ENCODE data around the gene TBL1XR1. TPM values are rescaled to one million over a fixed set of nuclear protein-coding genes. Genes with fewer than 3 reads are reported as not detected.

Gene TBL1XR1
- total RNA-seq, 2 donors from 2014 or later: 202 to 226 TPM

DNA sequence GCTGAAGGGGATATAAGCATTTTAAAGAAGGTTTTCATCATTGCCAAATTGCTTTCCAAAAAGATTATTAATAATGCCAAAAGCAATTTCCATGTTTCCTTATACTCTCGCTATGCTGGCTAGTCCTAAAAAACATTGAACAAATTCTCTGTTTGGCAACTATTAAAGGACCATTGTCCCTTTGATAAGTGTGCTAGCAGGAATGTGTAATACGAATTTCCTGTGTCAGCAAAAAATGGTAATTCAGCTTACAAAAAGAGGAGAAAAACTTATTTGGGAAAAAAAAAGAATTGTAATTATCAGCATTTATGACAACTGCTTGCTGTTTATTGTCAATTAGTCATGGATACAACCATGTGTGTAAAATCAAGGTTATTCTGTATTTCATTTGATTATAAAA, 138.6 kb downstream of the TBL1XR1 start:
- Histone ChIP-seq H3K27ac (no peak overlapping the region), H3K4me3 (no peak overlapping the region), H3K36me3 (no peaks in the 10 kb centered on the region), H3K27me3 (no peaks in the 10 kb centered on the region), H3K4me1 (no peaks in the 10 kb centered on the region), H3K9me3 (no peaks in the 10 kb centered on the region), H3K9ac (ENCODE audit: low read depth in 2 of 2, low read length in 2 of 2) (no peak overlapping the region)
- TF ChIP-seq, protein P1, sequence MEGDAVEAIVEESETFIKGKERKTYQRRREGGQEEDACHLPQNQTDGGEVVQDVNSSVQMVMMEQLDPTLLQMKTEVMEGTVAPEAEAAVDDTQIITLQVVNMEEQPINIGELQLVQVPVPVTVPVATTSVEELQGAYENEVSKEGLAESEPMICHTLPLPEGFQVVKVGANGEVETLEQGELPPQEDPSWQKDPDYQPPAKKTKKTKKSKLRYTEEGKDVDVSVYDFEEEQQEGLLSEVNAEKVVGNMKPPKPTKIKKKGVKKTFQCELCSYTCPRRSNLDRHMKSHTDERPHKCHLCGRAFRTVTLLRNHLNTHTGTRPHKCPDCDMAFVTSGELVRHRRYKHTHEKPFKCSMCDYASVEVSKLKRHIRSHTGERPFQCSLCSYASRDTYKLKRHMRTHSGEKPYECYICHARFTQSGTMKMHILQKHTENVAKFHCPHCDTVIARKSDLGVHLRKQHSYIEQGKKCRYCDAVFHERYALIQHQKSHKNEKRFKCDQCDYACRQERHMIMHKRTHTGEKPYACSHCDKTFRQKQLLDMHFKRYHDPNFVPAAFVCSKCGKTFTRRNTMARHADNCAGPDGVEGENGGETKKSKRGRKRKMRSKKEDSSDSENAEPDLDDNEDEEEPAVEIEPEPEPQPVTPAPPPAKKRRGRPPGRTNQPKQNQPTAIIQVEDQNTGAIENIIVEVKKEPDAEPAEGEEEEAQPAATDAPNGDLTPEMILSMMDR (IDR thresholded peaks at IDR 0.05): no peak
- DNase-seq: no peak
- intact Hi-C loops (cut with DNase I): loop anchor here (10.0 kb wide), 2 partner anchors 306 to 716 kb away; no protein-coding TSS in a partner anchor

DNA sequence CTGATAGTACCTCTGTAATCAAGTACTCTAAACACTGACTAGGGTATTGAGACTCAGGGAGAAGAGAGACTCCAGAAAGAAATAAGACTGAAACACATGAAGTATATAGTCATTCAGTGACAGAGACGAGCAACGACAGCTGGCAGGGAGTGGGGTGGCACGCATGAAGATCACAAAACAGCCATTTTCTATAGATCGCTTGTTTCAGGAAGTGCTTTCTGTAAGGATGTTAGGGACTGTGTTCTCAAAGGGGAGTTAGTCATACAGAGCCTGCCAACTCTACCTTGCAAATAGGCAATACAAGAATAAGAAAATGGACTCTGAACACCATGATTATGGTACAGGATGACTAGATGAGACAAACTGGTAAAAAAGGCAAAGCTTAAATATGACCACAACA, 139.5 kb downstream of the TBL1XR1 start:
- no peak overlapping the region for H3K27ac ChIP-seq
- no peaks in the 10 kb centered on the region for H3K9me3 ChIP-seq
- no peaks in the 10 kb centered on the region for H3K36me3 ChIP-seq
- H3K27me3 ChIP-seq: no peaks in the 10 kb centered on the region
- no peaks in the 10 kb centered on the region for H3K4me1 ChIP-seq
- no peak overlapping the region for H3K4me3 ChIP-seq
- TF ChIP-seq, protein P1 (IDR thresholded peaks at IDR 0.05): no peak
- intact Hi-C loops (cut with DNase I): loop anchor here (10.0 kb wide), 2 partner anchors 307 to 717 kb away; no protein-coding TSS in a partner anchor
- no peak overlapping the region for H3K9ac ChIP-seq (ENCODE audit: low read depth in 2 of 2, low read length in 2 of 2)
- DNase-seq: no peak

- intact Hi-C loops (cut with DNase I): loop anchor here (10.0 kb wide), 2 partner anchors 308 to 718 kb away; no protein-coding TSS in a partner anchor
- Histone ChIP-seq H3K9ac (ENCODE audit: low read depth in 2 of 2, low read length in 2 of 2) (no peak overlapping the region), H3K4me3 (no peak overlapping the region), H3K27ac (no peak overlapping the region), H3K4me1 (no peaks in the 10 kb centered on the region), H3K27me3 (no peaks in the 10 kb centered on the region), H3K36me3 (no peaks in the 10 kb centered on the region), H3K9me3 (no peaks in the 10 kb centered on the region)
- DNase-seq: no peak
- TF ChIP-seq, protein P1 (IDR thresholded peaks at IDR 0.05): no peak
Measured at GRCh38 chr3:177056927-177057326, 140.4 kb downstream of the TBL1XR1 start.

- TF ChIP-seq, protein P1 (IDR thresholded peaks at IDR 0.05): no peak
- Histone ChIP-seq H3K27ac (no peak overlapping the region), H3K9me3 (no peaks in the 10 kb centered on the region), H3K9ac (ENCODE audit: low read depth in 2 of 2, low read length in 2 of 2) (no peak overlapping the region), H3K36me3 (no peaks in the 10 kb centered on the region), H3K27me3 (no peaks in the 10 kb centered on the region), H3K4me1 (no peaks in the 10 kb centered on the region), H3K4me3 (no peak overlapping the region)
- intact Hi-C loops (cut with DNase I): loop anchor here (10.0 kb wide), 2 partner anchors 309 to 719 kb away; no protein-coding TSS in a partner anchor
- DNase-seq: no peak
Measured at GRCh38 chr3:177055605-177056571, 141.4 kb downstream of the TBL1XR1 start.

GRCh38 chr3:177053107-177053506, 144.2 kb downstream of the TBL1XR1 start:
- Histone ChIP-seq H3K27me3 (no peaks in the 10 kb centered on the region), H3K9ac (ENCODE audit: low read depth in 2 of 2, low read length in 2 of 2) (no peak overlapping the region), H3K36me3 (peaks cover 4% of the 10 kb centered on the region), H3K4me1 (no peaks in the 10 kb centered on the region), H3K27ac (no peak overlapping the region), H3K4me3 (no peak overlapping the region), H3K9me3 (no peaks in the 10 kb centered on the region)
- intact Hi-C loops (cut with DNase I): loop anchor here (10.0 kb wide), 2 partner anchors 312 to 722 kb away; no protein-coding TSS in a partner anchor
- TF ChIP-seq, protein P1 (IDR thresholded peaks at IDR 0.05): no peak
- no peak for DNase-seq
